ENCODE measurements around the gene GABRG3.

- TF ChIP-seq MXI1 (IDR thresholded peaks at IDR 0.05; ENCODE audit: borderline replicate concordance, low read depth, low read length), result no peak
- no peak for TF ChIP-seq MAFK (IDR thresholded peaks at IDR 0.05; ENCODE audit: low read depth, low read length)
Measured at GRCh38 chr15:27124287-27124871, 153.4 kb downstream of the GABRG3 start.

All from IMR-90 (cell line).